Natural killer cell treated with Interleukin-12 subunit alpha and Interleukin-12 subunit beta and Interleukin-15 and Interleukin-18, amount 100 ng/mL, for 72 hours (primary cell): ENCODE data around the gene PRKN. TPM values are rescaled to one million over a fixed set of nuclear protein-coding genes. Genes with fewer than 3 reads are reported as not detected.

Experiments used
- ATAC-seq, 2 donors: fragments of 150-1000 bp; cut with Tn5 transposase in 1 of 2; sonication (Bioruptor Pico), chemical (Tn5 transposase) in 1 of 2; 2 replicates each; pipeline ENCODE4 v1.10.0; 2021
- DNase-seq: peaks from one replicate; pipeline ENCODE4 v3.0.0; 2022; ENCODE audit warnings: low spot score
- H3K27ac Mint-ChIP-seq, 2 donors: 1 replicate in 1 of 2; 2 replicates in 1 of 2; pipeline ENCODE4 v1.8.0; 2022; ENCODE audit warnings: mixed read lengths in 2 of 2, mild to moderate bottlenecking in 1 of 2, moderate library complexity in 1 of 2
- H3K27me3 Mint-ChIP-seq, 2 donors: 1 replicate in 1 of 2; 2 replicates in 1 of 2; pipeline ENCODE4 v1.8.0; 2022; ENCODE audit warnings: mixed read lengths in 2 of 2
- H3K36me3 Mint-ChIP-seq: one replicate; pipeline ENCODE4 v1.8.0; 2022; ENCODE audit warnings: mixed read lengths
- H3K4me1 Mint-ChIP-seq, 2 donors: 1 replicate in 1 of 2; 2 replicates in 1 of 2; pipeline ENCODE4 v1.8.0; 2022; ENCODE audit warnings: low read depth in 2 of 2, mixed read lengths in 2 of 2, mild to moderate bottlenecking in 1 of 2
- H3K4me3 Mint-ChIP-seq: one replicate; pipeline ENCODE4 v1.8.0; 2022; ENCODE audit warnings: mixed read lengths
- H3K9me3 Mint-ChIP-seq: 2 replicates; pipeline ENCODE4 v1.8.0; 2022; ENCODE audit warnings: mixed read lengths
- total RNA-seq, 2 donors: library from RNA; stranded (reverse); gene quantifications; one replicate each; pipeline ENCODE4 v1.2.3, GENCODE V29; 2022

The PRKN gene
- total RNA-seq, 2 donors from 2014 or later: not detected

DNA sequence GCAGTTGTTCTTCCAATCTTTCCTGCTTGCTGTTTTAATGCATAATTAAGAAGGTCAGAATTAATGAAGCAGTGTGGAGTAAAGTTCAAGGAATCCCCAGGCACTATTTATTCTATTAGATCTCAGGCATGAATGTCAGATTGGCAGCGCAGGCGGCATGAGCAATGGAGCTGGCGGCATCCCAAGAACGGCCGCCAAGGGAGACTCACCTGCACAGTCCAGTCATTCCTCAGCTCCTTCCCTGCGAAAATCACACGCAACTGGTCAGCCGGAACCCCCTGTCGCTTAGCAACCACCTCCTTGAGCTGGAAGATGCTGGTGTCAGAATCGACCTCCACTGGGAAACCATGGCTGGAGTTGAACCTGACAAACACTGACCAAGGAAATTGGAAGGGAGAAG is 284.5 kb downstream of the PRKN start:
- Mint-ChIP-seq H3K9me3 (peaks cover 26% of the 10 kb centered on the region), H3K36me3 (peaks cover 14% of the 10 kb centered on the region), H3K27ac (no peak overlapping the region), H3K4me1 (no peaks in the 10 kb centered on the region), H3K27me3 (no peaks in the 10 kb centered on the region), H3K4me3 (no peak overlapping the region)
- DNase-seq (no peak), ATAC-seq (no peak)

DNA sequence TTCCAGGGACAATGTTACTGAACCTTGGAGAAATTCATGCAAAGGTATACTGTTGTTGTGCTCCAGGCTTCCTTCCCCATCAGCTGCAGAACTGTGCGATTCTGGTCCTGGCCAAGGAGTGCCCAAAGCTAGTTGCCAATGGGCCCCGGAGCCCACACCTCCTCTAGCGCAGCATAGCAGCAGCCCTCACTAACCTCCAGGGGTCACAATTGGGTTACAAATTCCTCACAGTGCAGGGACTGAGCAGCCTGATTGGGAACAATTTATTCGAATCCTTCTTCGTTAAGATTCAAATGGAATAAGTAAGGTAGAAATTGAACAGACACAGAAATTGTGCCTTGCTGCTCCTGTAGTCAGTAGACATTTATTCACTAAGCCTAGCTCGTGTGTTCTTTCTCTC is 284.9 kb downstream of the PRKN start:
- Mint-ChIP-seq H3K4me1 (no peaks in the 10 kb centered on the region), H3K27me3 (no peaks in the 10 kb centered on the region), H3K4me3 (no peak overlapping the region), H3K9me3 (peaks cover 26% of the 10 kb centered on the region), H3K27ac (no peak overlapping the region), H3K36me3 (peaks cover 14% of the 10 kb centered on the region)
- no peak for ATAC-seq
- DNase-seq: no peak

DNA sequence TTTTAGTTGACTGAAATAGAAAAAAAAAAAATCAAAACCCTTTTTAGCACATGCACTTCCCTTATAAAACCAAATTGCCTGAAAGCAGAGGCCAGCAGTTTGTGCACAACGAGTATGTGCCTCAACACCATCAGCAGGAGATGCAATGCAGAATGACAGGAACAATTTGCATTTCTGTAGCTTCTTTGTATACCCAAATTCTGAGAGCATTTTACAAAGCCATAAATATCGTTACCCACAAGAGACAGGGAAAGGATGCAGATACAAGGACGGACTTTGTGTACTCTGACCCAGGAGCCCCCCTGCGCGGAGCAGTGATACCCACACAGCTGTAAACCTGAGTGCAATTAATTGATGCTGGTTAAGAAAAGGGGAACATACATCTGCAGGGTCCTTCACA is 285.6 kb downstream of the PRKN start:
- Mint-ChIP-seq H3K36me3 (peaks cover 14% of the 10 kb centered on the region), H3K4me1 (no peaks in the 10 kb centered on the region), H3K4me3 (no peak overlapping the region), H3K9me3 (peaks cover 26% of the 10 kb centered on the region), H3K27me3 (no peaks in the 10 kb centered on the region), H3K27ac (no peak overlapping the region)
- ATAC-seq (no peak), DNase-seq (no peak)

DNA sequence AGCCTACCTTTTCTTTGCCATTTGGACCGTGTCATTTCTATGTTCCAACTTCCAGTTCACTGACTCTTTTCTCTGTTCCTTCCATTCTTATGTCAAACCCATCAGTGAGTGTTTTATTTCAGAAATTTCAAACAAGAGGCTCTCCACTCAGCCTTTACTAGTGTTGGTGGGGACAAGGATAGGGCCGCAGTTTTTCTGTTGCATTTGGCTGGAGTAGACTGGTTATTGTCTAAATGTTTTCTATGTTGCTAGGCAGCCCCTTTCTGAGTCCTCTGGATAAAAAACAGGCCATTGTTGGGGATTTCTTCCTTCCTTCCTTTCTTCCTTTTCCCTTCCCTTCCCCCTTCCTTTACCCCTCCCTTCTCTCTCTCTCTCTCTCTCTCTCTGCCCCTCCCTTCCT is 288.6 kb downstream of the PRKN start:
- peaks cover 16% of the 10 kb centered on the region for H3K9me3 Mint-ChIP-seq
- no peaks in the 10 kb centered on the region for H3K27me3 Mint-ChIP-seq
- no peaks in the 10 kb centered on the region for H3K4me1 Mint-ChIP-seq
- ATAC-seq: no peak
- peaks cover 14% of the 10 kb centered on the region for H3K36me3 Mint-ChIP-seq
- H3K4me3 Mint-ChIP-seq: no peak overlapping the region
- no peak for DNase-seq
- H3K27ac Mint-ChIP-seq: no peak overlapping the region

DNA sequence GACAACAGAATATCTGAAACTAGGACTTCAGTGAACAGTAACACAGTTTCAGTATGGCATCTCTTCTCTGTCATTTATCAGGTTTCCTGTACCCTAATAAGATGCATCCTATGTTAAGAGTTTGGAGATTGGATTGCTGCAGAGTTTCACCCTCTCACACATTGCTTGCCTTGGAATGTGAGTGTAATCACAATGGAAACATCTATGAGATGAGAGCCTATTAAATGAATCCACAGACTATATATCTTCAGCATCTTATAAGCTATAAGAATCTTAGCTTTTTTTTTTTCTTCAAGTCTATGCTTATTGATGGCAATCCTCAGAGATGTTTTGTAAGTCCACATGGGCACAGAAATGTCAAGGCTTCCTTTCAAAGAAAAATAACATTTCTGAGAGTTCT is 292.5 kb downstream of the PRKN start:
- DNase-seq (no peak), ATAC-seq (no peak)
- peaks cover 9% of the 10 kb centered on the region for H3K36me3 Mint-ChIP-seq
- H3K4me3 Mint-ChIP-seq: no peak overlapping the region
- no peaks in the 10 kb centered on the region for H3K27me3 Mint-ChIP-seq
- H3K9me3 Mint-ChIP-seq: peaks cover 18% of the 10 kb centered on the region
- no peak overlapping the region for H3K27ac Mint-ChIP-seq
- no peaks in the 10 kb centered on the region for H3K4me1 Mint-ChIP-seq

DNA sequence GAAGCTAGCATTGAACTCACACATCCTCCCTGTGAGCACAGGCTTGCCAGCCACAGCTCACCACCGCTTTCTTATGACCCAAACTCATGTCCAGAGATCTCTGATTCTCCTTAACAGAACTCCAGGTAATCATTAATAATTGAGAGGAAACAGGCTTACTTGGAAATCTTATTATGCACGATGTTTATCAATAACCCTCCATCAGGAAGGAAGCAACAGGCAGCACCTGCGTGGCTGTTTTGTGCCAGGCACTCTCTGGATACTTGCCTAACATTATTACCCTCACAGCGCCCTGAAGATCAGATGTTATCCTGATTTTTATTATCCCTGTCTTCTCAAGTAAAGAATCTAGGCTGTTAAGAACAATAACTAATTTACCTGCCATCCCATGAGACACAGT is 306.6 kb downstream of the PRKN start:
- DNase-seq (no peak), ATAC-seq (no peak)
- Mint-ChIP-seq H3K9me3 (peaks cover 15% of the 10 kb centered on the region), H3K36me3 (no peaks in the 10 kb centered on the region), H3K4me3 (no peak overlapping the region), H3K27me3 (no peaks in the 10 kb centered on the region), H3K27ac (no peak overlapping the region), H3K4me1 (no peaks in the 10 kb centered on the region)

DNA sequence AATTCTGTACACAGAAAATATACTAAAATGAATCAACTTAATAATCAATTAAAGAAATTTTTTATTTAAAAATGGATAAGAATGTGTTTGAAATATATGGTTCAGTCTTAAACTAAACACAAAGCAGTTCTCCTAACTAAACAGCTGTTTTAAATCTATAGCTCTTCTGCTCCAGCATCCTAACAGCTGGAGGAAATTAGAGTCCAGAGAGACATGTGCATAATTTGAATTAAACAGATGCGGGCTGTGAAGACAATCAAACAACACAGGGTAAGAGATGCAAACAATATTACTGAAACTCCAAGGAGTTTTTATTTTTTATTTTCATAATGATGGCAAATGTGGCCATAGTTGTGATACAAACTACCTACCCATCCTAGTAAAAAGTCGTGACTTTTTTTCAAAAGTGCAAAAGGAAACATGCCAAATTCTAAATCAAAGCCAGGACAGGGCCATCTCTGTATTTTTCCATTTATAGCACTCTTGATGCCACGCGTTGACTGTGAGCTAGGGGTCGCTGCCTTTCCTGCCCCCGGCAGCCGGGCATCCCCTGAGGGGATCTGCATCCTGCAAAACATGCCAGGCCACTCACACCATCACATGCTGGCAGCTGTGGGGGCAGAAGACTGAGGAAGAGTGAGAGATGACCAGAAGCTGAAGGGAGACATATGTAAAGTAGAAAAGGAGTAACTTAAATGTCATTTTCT is 310.6 kb downstream of the PRKN start:
- Mint-ChIP-seq H3K27me3 (no peaks in the 10 kb centered on the region), H3K9me3 (peaks cover 9% of the 10 kb centered on the region), H3K36me3 (no peaks in the 10 kb centered on the region), H3K4me3 (no peak overlapping the region), H3K27ac (no peak overlapping the region), H3K4me1 (no peaks in the 10 kb centered on the region)
- DNase-seq: no peak
- ATAC-seq: no peak

DNA sequence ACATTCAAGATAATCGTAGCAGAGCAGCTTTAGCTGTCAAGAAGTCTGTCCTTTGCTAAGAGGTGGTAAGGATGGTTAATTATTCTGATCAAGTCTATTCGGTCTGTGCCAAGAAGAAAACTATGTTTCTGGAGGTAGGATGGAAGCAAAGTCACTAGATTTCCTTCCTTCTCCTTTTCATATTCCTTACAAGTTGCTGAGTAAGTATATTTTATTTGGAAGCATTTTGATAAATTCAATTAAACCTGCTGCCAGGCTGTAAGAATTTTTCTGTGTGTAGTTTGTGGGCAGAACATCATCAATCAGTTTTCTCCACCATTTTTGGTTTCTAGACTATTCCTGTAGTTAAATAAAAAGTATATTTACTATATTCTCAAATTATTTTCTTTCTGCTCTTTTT is 311.3 kb downstream of the PRKN start:
- DNase-seq (no peak), ATAC-seq (no peak)
- H3K27me3 Mint-ChIP-seq: no peaks in the 10 kb centered on the region
- no peak overlapping the region for H3K4me3 Mint-ChIP-seq
- no peak overlapping the region for H3K27ac Mint-ChIP-seq
- H3K36me3 Mint-ChIP-seq: no peaks in the 10 kb centered on the region
- H3K9me3 Mint-ChIP-seq: peaks cover 6% of the 10 kb centered on the region
- H3K4me1 Mint-ChIP-seq: no peaks in the 10 kb centered on the region

DNA sequence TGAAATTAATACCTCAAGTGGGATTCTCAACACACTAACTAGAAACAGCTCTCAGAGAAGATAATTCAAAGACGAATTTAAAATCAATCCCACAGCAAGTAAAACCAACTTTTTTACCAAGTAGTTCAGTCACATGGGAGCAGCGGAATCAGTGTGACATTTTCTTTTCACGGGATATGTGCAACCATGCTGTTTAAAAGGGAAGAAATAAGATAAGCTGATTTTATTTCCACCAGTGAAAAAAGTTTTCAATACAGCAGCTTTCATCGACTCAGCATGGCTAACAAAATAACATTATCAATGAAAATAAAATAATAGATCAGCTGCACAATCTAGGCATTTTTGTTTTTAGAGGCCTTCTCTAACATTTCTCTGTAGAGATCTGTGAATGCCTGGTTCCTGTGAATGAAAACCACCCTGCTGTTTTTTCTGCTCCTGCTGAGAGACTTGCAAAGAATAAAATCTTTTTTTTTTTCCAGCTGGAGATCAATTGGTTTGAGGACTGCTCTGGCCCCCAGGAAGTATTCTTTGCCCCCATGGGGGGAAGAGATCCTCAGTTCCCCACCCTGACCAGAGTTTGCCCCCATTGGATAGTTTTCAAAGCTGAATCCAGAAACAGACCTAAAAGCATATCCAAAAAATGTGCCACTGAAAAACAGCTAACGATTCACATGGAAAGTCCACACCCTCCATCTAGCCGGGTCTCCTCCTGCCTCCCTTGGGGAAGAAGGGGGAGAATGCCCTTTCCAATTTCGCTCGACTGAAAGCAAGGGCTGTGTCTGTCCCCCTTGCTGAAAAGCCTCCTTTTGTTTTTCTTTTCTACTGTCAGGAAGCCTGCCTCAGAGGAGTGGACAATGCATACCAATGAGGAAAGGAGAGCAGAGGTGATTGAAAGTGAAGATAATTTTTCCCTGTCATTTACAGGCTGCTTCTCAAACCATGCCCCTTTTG is 317.6 kb downstream of the PRKN start:
- no peaks in the 10 kb centered on the region for H3K36me3 Mint-ChIP-seq
- DNase-seq (no peak), ATAC-seq (no peak)
- no peak overlapping the region for H3K4me3 Mint-ChIP-seq
- H3K27ac Mint-ChIP-seq: no peak overlapping the region
- H3K4me1 Mint-ChIP-seq: no peaks in the 10 kb centered on the region
- H3K27me3 Mint-ChIP-seq: no peaks in the 10 kb centered on the region
- H3K9me3 Mint-ChIP-seq: peaks cover 3% of the 10 kb centered on the region

DNA sequence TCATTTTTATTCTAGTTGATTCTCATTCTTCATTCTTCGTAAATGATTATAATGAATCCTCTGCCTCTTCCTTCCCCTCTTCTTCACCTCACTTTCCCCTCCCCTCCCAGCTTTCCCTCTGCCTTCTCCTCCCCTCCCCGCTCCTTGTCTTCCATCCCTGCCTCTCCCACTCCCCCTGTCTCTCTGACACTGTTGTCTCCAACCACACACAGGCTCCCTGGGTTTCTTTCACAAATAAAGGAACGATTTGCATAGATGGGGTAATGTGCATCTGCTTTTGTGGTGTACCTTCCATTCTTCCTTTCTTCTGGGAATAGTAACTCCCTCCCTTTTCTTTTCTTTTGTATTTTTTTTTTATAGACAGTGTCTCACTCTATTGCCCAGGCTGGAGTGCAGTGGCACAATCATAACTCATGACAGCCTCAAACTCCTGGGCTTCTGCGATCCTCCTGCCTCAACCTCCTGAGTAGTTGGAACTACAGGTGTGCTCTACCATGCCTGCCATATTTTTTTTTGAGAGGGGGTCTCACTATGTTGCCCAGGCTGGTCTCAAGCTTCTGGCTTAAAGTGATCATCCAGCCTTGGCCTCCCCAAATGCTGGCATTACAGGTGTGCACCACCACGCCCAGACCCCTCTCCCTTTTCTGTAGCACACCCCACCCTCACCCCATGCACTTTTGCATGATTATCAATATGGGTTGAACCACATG is 318.6 kb downstream of the PRKN start:
- Mint-ChIP-seq H3K27ac (no peak overlapping the region), H3K4me1 (no peaks in the 10 kb centered on the region), H3K9me3 (peaks cover 3% of the 10 kb centered on the region), H3K4me3 (no peak overlapping the region), H3K27me3 (no peaks in the 10 kb centered on the region), H3K36me3 (no peaks in the 10 kb centered on the region)
- DNase-seq (no peak), ATAC-seq (no peak)

DNA sequence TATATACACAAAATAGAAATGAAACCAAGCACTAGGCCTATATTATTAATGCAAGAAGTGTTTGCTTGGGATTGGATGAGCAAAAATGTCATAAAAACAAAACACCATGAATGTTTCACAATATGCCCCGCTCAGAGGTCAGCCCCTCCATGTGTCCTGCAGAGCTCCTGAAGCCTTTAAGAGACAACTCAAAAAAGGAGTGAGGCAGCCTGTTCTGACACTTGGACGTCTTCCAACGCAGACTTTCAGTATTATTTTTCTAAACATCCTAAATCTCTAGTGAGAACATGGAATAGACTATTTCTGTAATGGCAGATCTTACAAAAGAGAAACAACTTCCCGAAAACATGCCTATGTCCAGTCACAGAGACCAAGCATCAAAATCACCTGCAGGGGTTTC is 322.6 kb downstream of the PRKN start:
- Mint-ChIP-seq H3K4me1 (no peaks in the 10 kb centered on the region), H3K27ac (no peak overlapping the region), H3K9me3 (no peaks in the 10 kb centered on the region), H3K36me3 (no peaks in the 10 kb centered on the region), H3K27me3 (no peaks in the 10 kb centered on the region), H3K4me3 (no peak overlapping the region)
- DNase-seq (no peak), ATAC-seq (no peak)

DNA sequence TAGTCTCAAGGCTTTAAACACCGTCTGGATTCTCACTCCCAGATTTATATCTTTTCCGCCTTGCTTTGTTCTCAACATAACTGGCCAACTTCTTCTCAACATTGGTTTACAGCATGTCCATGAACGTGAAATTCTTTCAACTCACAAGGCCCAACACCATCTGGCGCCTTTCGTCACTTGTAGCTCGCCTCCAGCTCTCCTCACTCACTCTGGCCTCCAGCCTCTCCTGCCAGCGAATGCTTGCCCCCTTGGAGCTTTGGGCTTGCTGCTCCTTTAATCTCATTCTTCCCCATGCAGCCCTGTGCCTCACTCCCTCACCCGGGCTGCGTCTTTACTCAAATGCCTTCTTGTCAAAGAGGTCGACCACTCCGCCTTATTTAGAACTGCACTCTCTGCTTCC is 324.5 kb downstream of the PRKN start:
- Mint-ChIP-seq H3K27ac (no peak overlapping the region), H3K9me3 (peaks cover 8% of the 10 kb centered on the region), H3K27me3 (no peaks in the 10 kb centered on the region), H3K36me3 (no peaks in the 10 kb centered on the region), H3K4me3 (no peak overlapping the region), H3K4me1 (no peaks in the 10 kb centered on the region)
- DNase-seq (no peak), ATAC-seq (no peak)

DNA sequence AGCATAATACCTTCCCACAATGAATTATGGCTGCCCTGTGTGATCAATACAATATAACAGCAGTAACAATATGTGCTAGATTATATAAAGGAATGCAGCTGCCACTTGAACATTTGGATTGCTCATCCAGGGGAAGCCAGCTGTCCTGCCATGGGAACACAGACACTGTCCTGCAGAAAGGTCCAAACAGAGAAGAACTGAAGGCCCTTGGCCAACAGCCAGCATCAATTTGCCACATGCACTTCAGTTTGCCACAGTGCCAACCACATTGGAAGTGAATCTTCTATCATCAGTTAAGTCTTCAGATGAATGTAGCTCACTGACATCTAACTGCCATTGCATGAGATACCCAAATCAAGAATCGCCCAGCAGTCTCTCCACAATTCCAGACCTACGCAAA is 332.4 kb downstream of the PRKN start:
- H3K9me3 Mint-ChIP-seq: peaks cover 11% of the 10 kb centered on the region
- no peaks in the 10 kb centered on the region for H3K4me1 Mint-ChIP-seq
- no peak overlapping the region for H3K4me3 Mint-ChIP-seq
- no peak for ATAC-seq
- DNase-seq: no peak
- no peaks in the 10 kb centered on the region for H3K36me3 Mint-ChIP-seq
- no peaks in the 10 kb centered on the region for H3K27me3 Mint-ChIP-seq
- H3K27ac Mint-ChIP-seq: no peak overlapping the region
